Hepatocyte (in vitro differentiated cells): ENCODE measurements around the gene CORO2B.

Experiments
- CTCF ChIP-seq: fragments of 200-600 bp; sonication (generic); IDR thresholded peaks from 2 replicates; pipeline ENCODE4 v1.5.1; 2016; ENCODE audit warnings: antibody characterized with exemption, mild to moderate bottlenecking; ENCODE audit not compliant: poor library complexity
- EZH2 ChIP-seq: fragments of 200-600 bp; sonication (generic); IDR thresholded peaks from 2 replicates; pipeline ENCODE4 v1.6.1; 2016; ENCODE audit warnings: antibody characterized with exemption, mild to moderate bottlenecking, borderline replicate concordance

DNA sequence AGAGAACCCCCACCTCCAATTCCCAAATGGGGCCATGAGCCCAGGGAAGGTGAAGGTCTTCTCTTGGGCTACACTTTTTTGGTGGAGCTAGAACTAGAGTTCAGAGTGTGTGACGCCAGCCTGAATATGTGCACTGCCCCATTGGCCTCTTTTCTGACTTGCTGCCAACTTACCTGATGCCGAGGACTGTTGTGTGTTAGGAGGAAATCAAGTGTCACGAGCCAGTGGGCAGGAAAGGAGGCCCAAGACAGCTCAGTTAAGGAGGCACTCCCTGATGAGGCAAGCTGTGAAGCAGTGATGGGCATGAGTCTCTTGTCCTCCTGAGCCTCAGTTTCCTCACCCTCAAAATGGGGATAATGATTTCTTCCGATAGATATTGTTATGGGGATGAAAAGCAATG, 134.1 kb downstream of the CORO2B start:
- TF ChIP-seq CTCF (no peak), EZH2 (no peak)
